Nephron progenitor cell (in vitro differentiated cells): ENCODE measurements around the gene SCAP.

Experiments
- DNase-seq: peaks from one replicate; pipeline ENCODE4 v3.0.0; 2021
- H3K27ac Mint-ChIP-seq: 2 replicates; pipeline ENCODE4 v1.8.0; 2021; ENCODE audit warnings: mild to moderate bottlenecking, moderate library complexity, mixed read lengths
- H3K27me3 Mint-ChIP-seq: 2 replicates; pipeline ENCODE4 v1.8.0; 2021; ENCODE audit warnings: mild to moderate bottlenecking, low read depth, mixed read lengths; ENCODE audit not compliant: poor library complexity
- H3K36me3 Mint-ChIP-seq: 2 replicates; pipeline ENCODE4 v1.8.0; 2021; ENCODE audit warnings: low read depth, mixed read lengths
- H3K4me1 Mint-ChIP-seq: 2 replicates; pipeline ENCODE4 v1.8.0; 2021; ENCODE audit warnings: mixed read lengths
- H3K4me3 Mint-ChIP-seq: 2 replicates; pipeline ENCODE4 v1.8.0; 2021; ENCODE audit warnings: mild to moderate bottlenecking, moderate library complexity, mixed read lengths
- H3K9me3 Mint-ChIP-seq: 2 replicates; pipeline ENCODE4 v1.8.0; 2021; ENCODE audit warnings: mild to moderate bottlenecking, moderate library complexity, mixed read lengths
- CTCF ChIP-seq: fragments of 200-600 bp; sonication (generic); IDR thresholded peaks from 2 replicates; pipeline ENCODE4 v1.5.0; 2021; ENCODE audit warnings: antibody characterized with exemption

The SCAP gene

GRCh38 chr3:47425959-47426358 is 49.8 kb downstream of the SCAP start:
- Mint-ChIP-seq H3K9me3 (no peaks in the 10 kb centered on the region), H3K27ac (no peak overlapping the region), H3K4me1 (peaks cover 5% of the 10 kb centered on the region), H3K36me3 (peaks cover 23% of the 10 kb centered on the region), H3K27me3 (no peaks in the 10 kb centered on the region), H3K4me3 (no peak overlapping the region)
- DNase-seq, result no peak
- no peak for TF ChIP-seq CTCF

- Mint-ChIP-seq H3K9me3 (no peaks in the 10 kb centered on the region), H3K36me3 (peaks cover 21% of the 10 kb centered on the region), H3K27me3 (no peaks in the 10 kb centered on the region), H3K27ac (no peak overlapping the region), H3K4me3 (no peak overlapping the region), H3K4me1 (peaks cover 5% of the 10 kb centered on the region)
- DNase-seq, result no peak
- no peak for TF ChIP-seq CTCF
These were observed 50.4 kb downstream of the SCAP start for GRCh38 chr3:47425383-47425778.

GRCh38 chr3:47424434-47425382 is 51.0 kb downstream of the SCAP start:
- peaks cover 15% of the 10 kb centered on the region for H3K36me3 Mint-ChIP-seq
- H3K4me1 Mint-ChIP-seq, result peaks cover 5% of the 10 kb centered on the region
- no peak for DNase-seq
- no peaks in the 10 kb centered on the region for H3K27me3 Mint-ChIP-seq
- no peak overlapping the region for H3K27ac Mint-ChIP-seq
- TF ChIP-seq CTCF, result no peak
- no peak overlapping the region for H3K4me3 Mint-ChIP-seq
- H3K9me3 Mint-ChIP-seq, result no peaks in the 10 kb centered on the region

DNA sequence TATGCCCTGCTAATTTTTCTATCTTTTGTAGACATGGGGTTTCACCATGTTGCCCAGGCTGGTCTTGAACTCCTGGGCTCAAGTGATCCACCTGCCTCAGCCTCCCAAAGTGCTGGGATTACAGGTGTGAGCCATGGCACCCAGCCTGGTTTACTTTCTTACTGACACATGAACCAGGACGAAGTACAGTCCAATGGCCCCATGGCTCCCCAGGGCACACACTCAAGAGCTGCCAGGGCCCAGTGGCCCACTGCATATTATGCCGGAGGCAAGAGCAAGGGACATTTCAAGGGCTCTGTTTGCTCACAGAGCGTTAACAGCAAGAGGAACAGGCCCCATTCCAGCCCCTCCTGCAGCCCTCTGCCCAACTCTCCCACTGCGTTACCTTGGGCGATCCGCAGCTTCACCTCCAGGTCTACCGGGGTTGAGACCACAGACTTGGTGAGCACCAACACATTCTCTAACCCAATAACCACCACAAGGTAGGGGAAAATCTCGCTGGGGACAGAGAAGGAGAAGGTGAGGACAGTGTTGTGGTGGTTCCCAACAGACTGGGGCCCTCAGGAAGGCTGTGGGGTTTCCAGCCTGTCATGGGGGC is 52.1 kb downstream of the SCAP start:
- Mint-ChIP-seq H3K27ac (no peak overlapping the region), H3K9me3 (no peaks in the 10 kb centered on the region), H3K4me3 (no peak overlapping the region), H3K36me3 (peaks cover 14% of the 10 kb centered on the region), H3K4me1 (peaks cover 5% of the 10 kb centered on the region), H3K27me3 (no peaks in the 10 kb centered on the region)
- no peak for DNase-seq
- TF ChIP-seq CTCF, result no peak

DNA sequence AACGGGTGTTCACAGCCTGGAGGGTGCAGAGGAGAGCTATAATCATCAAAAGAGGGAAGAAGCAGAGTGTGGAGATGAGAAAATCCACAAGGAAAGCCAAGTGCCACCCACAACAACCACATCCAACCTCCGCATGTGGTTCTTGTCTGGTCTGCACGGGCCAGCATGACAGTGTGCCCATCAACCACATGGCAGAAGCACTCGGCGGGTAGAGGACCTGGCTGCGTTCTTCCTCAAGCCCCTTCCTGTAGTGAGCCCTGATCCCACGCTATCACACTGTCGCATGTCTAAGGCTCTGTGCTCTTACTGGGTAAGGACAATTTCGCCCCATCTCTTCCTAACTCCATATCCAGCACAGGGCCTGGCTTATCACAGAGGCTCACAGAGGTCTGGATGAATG is 53.0 kb downstream of the SCAP start:
- Mint-ChIP-seq H3K4me3 (no peak overlapping the region), H3K9me3 (no peaks in the 10 kb centered on the region), H3K27ac (no peak overlapping the region), H3K36me3 (peaks cover 14% of the 10 kb centered on the region), H3K27me3 (no peaks in the 10 kb centered on the region), H3K4me1 (peaks cover 5% of the 10 kb centered on the region)
- no peak for DNase-seq
- no peak for TF ChIP-seq CTCF
